GM19035 (cell line): ENCODE results near the gene SYT6.

Source experiments
- ATAC-seq: cut with Tn5 transposase; IDR thresholded peaks from one replicate; pipeline ENCODE4 v1.9.1; 2021; ENCODE audit not compliant: unreplicated experiment

Gene SYT6

GRCh38 chr1:114154963-114155322 lies 1.3 kb upstream of the SYT6 start:
- no peak for ATAC-seq

GRCh38 chr1:114154146-114154962 lies 685 bp upstream of the SYT6 start:
- ATAC-seq, result no peak

- ATAC-seq, result no peak
These were observed 985 bp downstream of the SYT6 start for GRCh38 chr1:114152508-114153260.

GRCh38 chr1:114152089-114152507 lies 1.6 kb downstream of the SYT6 start:
- ATAC-seq, result no peak

GRCh38 chr1:114150016-114150415 lies 3.7 kb downstream of the SYT6 start:
- ATAC-seq, result no peak

GRCh38 chr1:114149211-114149610 lies 4.5 kb downstream of the SYT6 start:
- ATAC-seq, result no peak

GRCh38 chr1:114145504-114146151 lies 8.0 kb downstream of the SYT6 start:
- ATAC-seq, result no peak

GRCh38 chr1:114144016-114144415 lies 9.7 kb downstream of the SYT6 start:
- ATAC-seq, result no peak

GRCh38 chr1:114139540-114139939 lies 14.1 kb downstream of the SYT6 start:
- no peak for ATAC-seq

- no peak for ATAC-seq
These were observed 16.2 kb downstream of the SYT6 start for GRCh38 chr1:114137497-114137896.

GRCh38 chr1:114135786-114136185 lies 17.9 kb downstream of the SYT6 start:
- ATAC-seq, result no peak

GRCh38 chr1:114134518-114134917 lies 19.2 kb downstream of the SYT6 start:
- ATAC-seq, result no peak

- ATAC-seq, result no peak
These were observed 20.5 kb downstream of the SYT6 start for GRCh38 chr1:114133129-114133528.

GRCh38 chr1:114131526-114132220 lies 22.0 kb downstream of the SYT6 start:
- no peak for ATAC-seq

- ATAC-seq, result no peak
These were observed 22.7 kb downstream of the SYT6 start for GRCh38 chr1:114130846-114131525.

- no peak for ATAC-seq
These were observed 23.5 kb downstream of the SYT6 start for GRCh38 chr1:114130213-114130612.

GRCh38 chr1:114128293-114128692 lies 25.4 kb downstream of the SYT6 start:
- no peak for ATAC-seq

GRCh38 chr1:114126261-114127095 lies 27.2 kb downstream of the SYT6 start:
- ATAC-seq, result peak; percentile 53

GRCh38 chr1:114124644-114125043 lies 29.0 kb downstream of the SYT6 start:
- ATAC-seq, result no peak
